ENCODE data around the gene COL8A2.

COL8A2 gene

DNA sequence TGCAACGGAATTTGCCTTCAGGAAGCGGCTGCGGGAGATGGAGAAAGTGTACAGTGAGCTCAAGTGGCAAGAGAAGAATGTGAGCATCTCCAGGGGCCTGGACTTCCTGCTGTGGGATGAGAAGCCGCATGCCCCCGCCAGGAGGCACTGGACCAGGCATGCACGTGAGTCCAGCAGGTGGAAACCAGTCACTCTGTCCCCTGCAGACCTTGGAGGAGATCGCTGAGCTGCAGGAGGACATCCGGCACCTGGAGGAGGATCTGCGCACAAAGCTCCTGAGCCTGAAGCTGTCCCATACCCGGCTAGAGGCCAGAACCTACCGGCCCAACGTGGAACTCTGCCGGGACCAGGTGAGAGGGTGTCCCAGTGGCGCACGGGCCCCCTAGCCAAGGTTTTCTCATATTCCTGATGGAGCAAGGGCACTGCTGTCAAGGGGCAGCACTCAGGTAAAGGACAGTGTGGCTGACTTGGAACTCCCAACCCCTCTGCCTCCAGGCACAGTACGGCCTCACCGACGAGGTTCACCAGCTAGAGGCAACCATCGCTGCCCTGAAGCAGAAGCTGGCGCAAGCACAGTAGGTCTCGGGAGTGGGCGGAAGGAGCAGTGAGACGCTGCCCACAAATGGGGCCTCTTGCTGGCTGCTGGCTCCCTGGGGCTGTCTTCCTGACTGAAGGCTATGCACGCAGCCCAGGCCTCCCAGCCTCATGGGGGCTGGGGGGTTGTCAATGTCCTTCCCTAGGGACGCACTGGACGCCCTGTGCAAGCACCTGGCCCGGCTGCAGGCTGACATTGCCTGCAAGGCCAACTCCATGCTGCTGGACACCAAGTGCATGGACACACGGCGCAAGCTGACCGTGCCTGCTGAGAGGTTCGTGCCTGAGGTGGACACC, 37.5 kb downstream of the COL8A2 start:
- DNase-seq = no peak

DNA sequence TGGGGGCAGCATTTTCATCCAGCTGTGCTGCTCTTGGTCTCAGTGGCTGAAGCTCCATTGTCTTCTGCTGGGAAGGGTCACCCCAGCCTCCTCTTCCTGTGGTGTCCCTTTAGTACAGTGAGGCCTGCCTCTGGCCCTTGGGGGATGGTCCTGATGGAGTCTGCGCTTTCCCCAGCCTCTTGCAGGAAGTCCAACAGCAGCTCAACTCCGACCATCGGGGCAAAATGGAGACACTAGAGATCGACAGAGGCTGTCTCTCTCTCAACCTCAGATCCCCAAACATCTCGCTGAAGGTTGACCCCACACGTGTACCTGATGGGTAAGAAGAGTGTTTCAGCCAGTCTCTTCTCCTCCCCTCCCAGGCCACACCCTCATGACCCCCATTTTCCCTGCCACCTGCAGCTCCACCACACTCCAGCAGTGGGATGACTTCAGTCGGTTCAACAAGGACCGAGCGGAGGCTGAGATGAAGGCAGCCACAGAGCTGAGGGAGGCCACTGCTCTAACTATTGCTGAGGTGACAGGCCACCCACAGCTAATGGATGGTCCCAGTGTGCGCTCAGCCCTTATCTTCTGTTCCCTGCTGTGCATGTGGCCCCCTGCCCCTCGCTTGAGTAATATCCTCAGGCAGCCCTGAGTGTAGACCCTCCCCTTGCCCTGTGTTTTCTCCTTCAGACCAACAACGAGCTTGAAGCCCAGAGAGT, 38.3 kb downstream of the COL8A2 start:
- no peak for DNase-seq

DNA sequence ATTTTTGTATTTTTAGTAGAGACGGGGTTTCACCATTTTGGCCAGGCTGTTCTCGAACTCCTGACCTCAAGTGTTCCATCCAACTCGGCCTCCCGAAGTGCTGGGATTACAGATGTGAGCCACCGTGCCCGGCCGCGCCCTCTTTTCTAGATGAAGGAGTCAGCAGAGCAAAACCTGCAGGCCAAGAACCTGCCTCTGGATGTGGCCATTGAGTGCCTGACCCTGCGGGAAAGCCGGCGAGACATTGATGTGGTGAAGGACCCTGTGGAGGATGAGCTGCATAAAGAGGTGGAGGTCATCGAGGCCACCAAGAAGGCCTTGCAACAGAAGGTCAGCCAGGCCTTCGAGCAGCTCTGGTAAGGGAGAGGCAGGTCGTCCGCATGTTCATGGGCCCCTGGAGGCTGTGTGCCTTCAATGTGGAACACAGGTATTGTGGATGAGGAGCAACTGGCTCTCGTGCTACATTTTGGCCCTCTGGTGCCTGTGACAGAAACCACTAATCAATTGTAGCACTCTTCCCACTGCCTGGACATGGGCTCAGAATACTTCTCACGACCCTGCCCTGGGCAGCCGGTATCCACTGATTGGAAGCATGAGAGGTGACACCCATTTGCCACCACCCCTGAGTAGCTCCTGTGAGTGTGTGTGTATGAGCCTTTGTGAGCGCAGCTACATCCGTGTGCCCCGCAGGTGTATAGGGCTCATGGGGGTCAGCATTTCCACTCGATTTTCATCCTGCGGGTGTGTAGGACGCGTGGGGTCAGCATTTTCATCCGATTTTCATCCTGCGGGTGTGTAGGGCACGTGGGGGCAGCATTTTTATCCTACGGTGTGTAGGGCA, 39.1 kb downstream of the COL8A2 start:
- DNase-seq = no peak

DNA sequence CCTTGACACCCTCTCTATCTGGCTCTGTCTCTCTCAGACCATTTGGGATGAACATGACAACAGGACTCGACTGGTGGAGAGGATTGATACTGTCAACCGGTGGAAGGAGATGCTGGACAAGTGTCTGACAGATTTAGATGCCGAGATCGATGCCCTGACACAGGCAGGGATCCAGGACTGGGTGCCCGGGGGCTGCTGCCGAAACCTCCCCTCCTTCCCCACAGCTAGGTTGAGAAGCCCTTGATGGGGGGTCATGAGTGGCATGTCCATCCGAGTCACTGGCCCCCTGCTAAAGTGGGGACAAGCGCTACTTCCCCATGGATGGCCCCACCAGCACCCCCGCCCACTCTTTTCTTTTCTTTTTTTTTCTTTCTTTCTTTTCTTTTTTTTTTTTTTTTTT, 39.9 kb downstream of the COL8A2 start:
- DNase-seq = no peak

DNA sequence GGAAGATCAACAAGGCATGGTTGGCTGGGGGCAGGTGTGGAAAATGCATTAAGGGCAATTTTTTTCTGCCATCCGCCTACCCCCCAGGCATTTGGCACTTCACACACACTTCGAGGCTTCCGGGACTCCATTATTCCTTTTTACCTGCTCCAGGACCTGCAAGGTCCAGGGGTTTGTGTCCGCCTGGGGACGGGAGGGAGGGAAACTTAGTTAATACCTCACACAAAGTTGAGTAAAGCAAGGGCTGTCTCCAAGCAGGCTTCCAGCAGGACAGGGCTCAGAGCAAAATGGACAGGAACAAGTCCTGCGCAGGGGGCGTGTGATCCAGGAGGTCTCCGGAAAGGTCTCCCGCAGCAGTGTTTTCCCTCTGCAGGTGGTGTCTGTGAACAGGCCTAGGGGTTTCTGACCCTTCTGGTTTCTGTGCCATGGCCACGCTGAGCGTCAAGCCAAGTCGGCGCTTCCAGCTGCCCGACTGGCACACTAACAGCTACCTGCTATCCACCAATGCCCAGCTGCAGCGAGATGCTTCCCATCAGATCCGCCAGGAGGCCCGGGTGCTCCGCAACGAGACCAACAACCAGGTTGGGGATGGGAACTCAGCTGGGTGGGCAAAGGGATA, 40.4 kb downstream of the COL8A2 start:
- no peak for DNase-seq

GRCh38 chr1:36083635-36084496, 41.2 kb downstream of the COL8A2 start, which contains the start of gene TEKT2:
Gene TEKT2, plus strand, starts transcription at chr1:36084094. Its CDS starts 828 bp downstream, at chr1:36084922.
- DNase-seq = peak; percentile 11

DNA sequence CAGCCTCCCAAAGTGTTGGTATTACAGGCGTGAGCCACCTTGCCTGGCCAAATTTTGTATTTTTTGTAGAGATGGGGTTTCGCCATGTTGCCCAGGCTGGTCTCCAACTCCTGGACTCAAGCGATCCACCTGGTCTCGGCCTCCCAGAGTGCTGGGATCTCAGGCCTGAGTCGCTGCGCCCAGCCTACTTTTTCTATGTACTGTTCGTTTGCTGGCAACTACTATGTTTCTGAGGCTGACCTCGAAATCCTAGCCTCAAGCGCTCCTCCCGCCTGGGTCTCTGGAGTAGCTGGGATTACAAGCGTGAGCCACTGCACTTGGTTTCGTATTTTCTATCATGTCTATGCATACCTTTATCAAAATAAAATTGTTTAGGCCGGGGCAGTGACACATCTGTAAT, 41.8 kb downstream of the COL8A2 start:
- DNase-seq = no peak

DNA sequence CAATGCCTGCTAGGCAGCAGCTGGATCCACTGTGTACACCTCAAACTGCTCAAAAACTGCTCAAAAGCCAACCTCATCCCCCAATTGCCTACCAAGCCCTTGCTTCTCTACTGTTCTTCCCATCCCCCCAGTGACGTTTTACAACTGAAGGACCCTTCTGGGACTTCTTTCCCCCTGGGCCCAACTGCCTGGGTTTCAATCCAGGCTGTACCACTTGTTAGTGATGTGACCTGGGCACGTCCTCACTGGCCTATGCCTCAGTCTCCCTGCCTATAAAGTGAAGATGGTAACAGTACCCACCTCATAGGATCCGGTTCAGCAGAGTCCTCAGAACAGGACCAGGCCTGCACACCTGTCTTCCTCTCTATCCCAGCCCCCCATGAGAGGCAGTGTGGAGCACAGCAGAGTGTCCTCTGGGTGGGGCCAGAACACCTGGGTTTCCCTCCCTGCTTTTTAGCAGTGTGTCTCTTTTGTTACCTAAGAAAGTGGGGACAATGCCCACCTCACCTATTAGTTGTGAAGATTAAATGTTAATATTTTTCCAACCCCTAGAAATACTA, 43.0 kb downstream of the COL8A2 start:
- no peak for DNase-seq

GRCh38 chr1:36080801-36081200, 44.2 kb downstream of the COL8A2 start:
- DNase-seq = no peak

DNA sequence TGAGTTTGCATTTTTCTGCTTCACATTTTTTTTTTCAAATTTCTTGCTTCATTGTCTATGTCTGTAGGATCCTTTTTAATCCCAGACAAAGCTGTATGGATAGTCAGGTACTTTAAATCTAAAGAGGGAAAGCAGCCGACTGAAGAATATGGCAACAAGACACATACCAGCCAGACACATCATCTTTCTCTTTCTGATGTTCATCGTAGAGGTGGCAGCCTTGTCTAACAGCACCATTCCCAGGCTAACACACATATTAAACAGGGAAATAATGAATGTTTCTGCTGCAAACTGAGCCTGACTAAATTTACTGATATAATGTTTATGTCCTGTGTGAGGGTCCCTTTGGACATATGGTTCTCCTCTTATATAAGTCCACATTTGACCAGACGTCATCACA, 44.8 kb downstream of the COL8A2 start:
- DNase-seq = no peak

DNA sequence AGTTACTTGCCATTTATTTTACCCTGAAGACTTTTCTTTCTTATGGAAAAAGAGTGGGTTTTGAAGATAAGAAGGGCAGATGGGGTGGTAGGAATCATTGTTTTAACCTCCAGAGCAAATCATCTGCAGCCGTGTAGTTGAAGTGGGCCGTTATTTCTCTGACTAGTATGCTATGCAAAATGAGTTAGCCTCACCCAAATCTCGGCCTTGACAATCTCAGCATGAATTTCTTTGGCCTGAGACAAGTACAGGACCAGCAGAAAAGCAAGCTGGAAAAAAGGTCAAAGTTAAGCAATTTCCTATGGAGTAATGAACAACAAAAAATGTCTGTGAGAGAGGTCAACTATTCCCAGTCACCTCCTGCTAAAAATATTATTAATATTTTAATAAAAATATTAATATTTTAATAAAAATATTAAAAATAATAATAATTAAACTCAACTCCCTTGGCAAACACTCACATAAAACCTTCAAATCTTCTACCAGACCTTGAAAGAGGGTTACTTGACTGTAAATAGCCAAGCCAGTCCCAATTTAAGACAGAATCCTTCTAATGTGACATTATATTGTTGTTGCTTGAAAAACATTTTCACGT, 47.9 kb downstream of the COL8A2 start:
- no peak for DNase-seq

GRCh38 chr1:36070349-36070748, 54.7 kb downstream of the COL8A2 start:
- DNase-seq = no peak

DNA sequence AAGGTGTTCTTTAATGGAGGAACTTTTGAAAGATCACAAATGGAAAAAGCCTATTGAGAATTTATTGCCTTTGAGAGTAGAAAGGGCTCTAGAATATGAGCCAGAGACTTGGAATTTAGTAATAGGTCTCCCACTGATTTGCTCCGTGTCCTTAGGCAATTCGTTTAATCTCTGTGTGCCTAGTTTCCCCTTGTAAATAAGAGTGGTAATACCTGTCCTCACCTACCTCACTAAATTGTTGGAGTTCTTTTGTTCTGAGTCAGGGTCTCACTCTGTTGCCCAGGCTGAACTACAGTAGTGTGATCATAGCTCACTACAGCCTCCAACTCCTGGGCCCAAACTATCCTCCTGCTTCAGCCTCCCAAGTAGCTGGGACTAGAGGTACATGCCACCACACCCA, 56.2 kb downstream of the COL8A2 start:
- DNase-seq = no peak

GRCh38 chr1:36067871-36068270, 57.2 kb downstream of the COL8A2 start:
- DNase-seq = no peak

DNA sequence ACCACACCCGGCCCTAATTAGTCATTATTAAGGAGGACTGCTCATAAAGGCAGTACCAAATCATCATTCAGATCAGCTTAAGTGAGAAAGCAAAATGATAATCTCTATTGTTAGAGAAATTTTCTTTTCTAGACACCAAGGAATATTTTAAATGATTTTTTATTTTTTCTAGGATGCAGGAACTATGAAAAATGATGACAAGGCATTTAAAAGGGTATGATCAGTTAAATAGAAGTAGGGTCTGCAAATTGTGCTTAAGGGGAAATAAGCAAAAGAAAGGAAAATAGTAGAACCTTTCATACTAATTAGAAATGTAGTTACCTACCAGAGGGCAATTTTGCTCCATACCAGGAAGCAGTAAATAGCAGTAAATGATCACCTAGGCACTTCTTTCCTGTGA, 62.7 kb downstream of the COL8A2 start:
- no peak for DNase-seq

- no peak for DNase-seq
Measured at GRCh38 chr1:36055706-36056105, 69.3 kb downstream of the COL8A2 start.

- DNase-seq = no peak
Measured at GRCh38 chr1:36053978-36054377, 71.0 kb downstream of the COL8A2 start.

DNA sequence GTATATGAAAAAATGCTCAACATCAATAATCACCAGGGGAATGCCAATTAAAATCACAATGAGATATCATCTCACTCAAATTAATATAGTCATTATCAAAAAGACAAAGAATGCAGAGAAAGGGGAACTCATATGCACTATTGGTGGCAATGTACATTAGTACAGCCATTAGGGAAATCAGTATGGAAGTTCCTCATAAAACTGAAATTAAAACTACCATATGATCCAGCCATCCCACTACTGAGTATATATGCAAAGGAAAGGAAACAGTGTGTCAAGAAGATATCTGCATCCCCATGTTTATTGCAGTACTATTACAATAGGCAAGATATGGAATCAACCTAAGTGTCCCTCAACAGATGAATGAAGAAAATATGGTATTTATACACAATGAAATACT, 73.2 kb downstream of the COL8A2 start:
- no peak for DNase-seq

Data from NCI-H2029 treated with DMSO at 0.1 percent for 48 hours (cell line).